Right lobe of liver (tissue), 4 donors: ENCODE data around the gene PLOD3.

Experiments used
- POLR2A ChIP-seq: fragments of 450-650 bp; IDR thresholded peaks from one replicate; pipeline ENCODE4 v1.6.1; 2017; ENCODE audit warnings: antibody characterized with exemption, mild to moderate bottlenecking
- TF ChIP-seq, protein P1 (sequence below), 4 donors: fragments of 200-600 bp in 3 of 4; fragments of 450-650 bp in 1 of 4; IDR thresholded peaks; one replicate each; pipeline versions ENCODE4 v1.5.1 to v1.8.0; 2016 to 2022; ENCODE audit warnings: antibody characterized with exemption in 4 of 4, mild to moderate bottlenecking in 2 of 4
- donor health status: DM: no; HTN: no; CAD: no.
- donor health status: DM: no; HTN: no; CAD: no.
- donor health status: DM: no; HTN: yes; CAD: no.

- no peak for TF ChIP-seq POLR2A
- TF ChIP-seq, protein P1, sequence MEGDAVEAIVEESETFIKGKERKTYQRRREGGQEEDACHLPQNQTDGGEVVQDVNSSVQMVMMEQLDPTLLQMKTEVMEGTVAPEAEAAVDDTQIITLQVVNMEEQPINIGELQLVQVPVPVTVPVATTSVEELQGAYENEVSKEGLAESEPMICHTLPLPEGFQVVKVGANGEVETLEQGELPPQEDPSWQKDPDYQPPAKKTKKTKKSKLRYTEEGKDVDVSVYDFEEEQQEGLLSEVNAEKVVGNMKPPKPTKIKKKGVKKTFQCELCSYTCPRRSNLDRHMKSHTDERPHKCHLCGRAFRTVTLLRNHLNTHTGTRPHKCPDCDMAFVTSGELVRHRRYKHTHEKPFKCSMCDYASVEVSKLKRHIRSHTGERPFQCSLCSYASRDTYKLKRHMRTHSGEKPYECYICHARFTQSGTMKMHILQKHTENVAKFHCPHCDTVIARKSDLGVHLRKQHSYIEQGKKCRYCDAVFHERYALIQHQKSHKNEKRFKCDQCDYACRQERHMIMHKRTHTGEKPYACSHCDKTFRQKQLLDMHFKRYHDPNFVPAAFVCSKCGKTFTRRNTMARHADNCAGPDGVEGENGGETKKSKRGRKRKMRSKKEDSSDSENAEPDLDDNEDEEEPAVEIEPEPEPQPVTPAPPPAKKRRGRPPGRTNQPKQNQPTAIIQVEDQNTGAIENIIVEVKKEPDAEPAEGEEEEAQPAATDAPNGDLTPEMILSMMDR (IDR thresholded peaks at IDR 0.05), result no peak
Measured at GRCh38 chr7:101207459-101207858, 9.9 kb downstream of the PLOD3 start.
